Measurements from ENCODE around the gene AHDC1. TPM values are rescaled to one million over a fixed set of nuclear protein-coding genes. Genes with fewer than 3 reads are reported as not detected.

Gene AHDC1
- total and polyA plus RNA-seq, 9 of the 15 experiments (the other 6 are each of a cell fraction or from before 2014, with no cell fraction given): 0.21 to 36.4 (median 4.7) TPM

GRCh38 chr1:27489501-27489972 is 114.4 kb downstream of the AHDC1 start:
- Histone ChIP-seq H2AFZ (ENCODE audit: low read depth, low read length) (peak overlapping the region; percentile 100), H3K4me1 (replicated peaks in 1 of 2; ENCODE audit: control insufficient read depth in 2 of 2, insufficient read depth in 2 of 2, low read length in 2 of 2) (peaks cover 8 to 25% of the 10 kb centered on the region in 2 experiments; a peak in 4 of 5 replicates), H3K36me3 (ENCODE audit: control insufficient read depth, insufficient read depth, low read length) (peaks cover 10% of the 10 kb centered on the region; the same call in 2 of the 3 replicates), H3K79me2 (ENCODE audit: control insufficient read depth, insufficient read depth, low read length) (peaks cover 49% of the 10 kb centered on the region), H3K4me2 (ENCODE audit: insufficient read depth, low read length) (peak overlapping the region; percentile 88), H3K9ac (ENCODE audit: insufficient read depth in 1 of 2, low read depth in 2 of 2, low read length in 2 of 2) (peak overlapping the region; percentile 99 to 100), H4K20me1 (replicated peaks; ENCODE audit: control insufficient read depth, insufficient read depth, low read length) (peaks cover 9% of the 10 kb centered on the region), H3K9me1 (ENCODE audit: control insufficient read depth, insufficient read depth, low read length) (no peaks in the 10 kb centered on the region), H3K27ac (ENCODE audit: extremely low read depth, low read depth, low read length) (peak overlapping the region; percentile 99), H3K9me3 (replicated peaks; ENCODE audit: control insufficient read depth, insufficient read depth, low read depth, low read length) (no peaks in the 10 kb centered on the region), H3K27me3 (ENCODE audit: control insufficient read depth in 2 of 2, insufficient read depth in 2 of 2, low read length in 2 of 2) (no peaks in the 10 kb centered on the region), H3K4me3 (peak overlapping the region; percentile 79)
- ChIA-PET CTCF (ENCODE audit: low intra/inter-chr PET ratio) (no interaction called here), POLR2A (interaction anchor here (0.6 to 2.2 kb wide), 20 partner anchors 9 to 167 kb away, joined by 3 to 19 read pairs (median 4); partner anchors contain the start of gene AHDC1)
- intact Hi-C loops (cut with micrococcal nuclease): loop anchor here (2.0 to 5.0 kb wide), 2 partner anchors 37 to 62 kb away; no protein-coding TSS in a partner anchor
- FAIRE-seq: peak; percentile 60
- peak; percentile 62 for ATAC-seq
- WGBS (ENCODE audit: insufficient coverage, low coverage, missing lambda C conversion rate): 5% methylated on average over 23 of the region's 26 CpGs
- in situ Hi-C loops (cut with MboI): no loop called here
- no TSS peak for BruUV-seq (replicated peaks)
- peak in 2 of 4 experiments; percentile 46 to 66 for DNase-seq (ENCODE audit: extremely low read depth in 1 of 4, low spot score in 3 of 4)
- TF ChIP-seq L3MBTL2 (IDR thresholded peaks at IDR 0.05): no peak
- no peak for TF ChIP-seq HMG20A (CRISPR knock-in tag; conservative IDR thresholded peaks at IDR 0.05)
- no peak for TF ChIP-seq ARID2 (IDR thresholded peaks at IDR 0.05)
- TF ChIP-seq SRSF3 (IDR thresholded peaks at IDR 0.05; ENCODE audit: insufficient read depth, low read length): 0 out of 2 replicates have a peak, but pooled peaks have one; percentile 89
- TF ChIP-seq SMARCA4 (IDR thresholded peaks at IDR 0.05): 0 out of 2 replicates have a peak, but pooled peaks have one; percentile 18
- TF ChIP-seq, protein P1, sequence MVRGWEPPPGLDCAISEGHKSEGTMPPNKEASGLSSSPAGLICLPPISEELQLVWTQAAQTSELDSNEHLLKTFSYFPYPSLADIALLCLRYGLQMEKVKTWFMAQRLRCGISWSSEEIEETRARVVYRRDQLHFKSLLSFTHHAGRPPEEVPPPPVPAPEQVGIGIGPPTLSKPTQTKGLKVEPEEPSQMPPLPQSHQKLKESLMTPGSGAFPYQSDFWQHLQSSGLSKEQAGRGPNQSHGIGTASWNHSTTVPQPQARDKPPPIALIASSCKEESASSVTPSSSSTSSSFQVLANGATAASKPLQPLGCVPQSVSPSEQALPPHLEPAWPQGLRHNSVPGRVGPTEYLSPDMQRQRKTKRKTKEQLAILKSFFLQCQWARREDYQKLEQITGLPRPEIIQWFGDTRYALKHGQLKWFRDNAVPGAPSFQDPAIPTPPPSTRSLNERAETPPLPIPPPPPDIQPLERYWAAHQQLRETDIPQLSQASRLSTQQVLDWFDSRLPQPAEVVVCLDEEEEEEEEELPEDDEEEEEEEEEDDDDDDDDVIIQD (CRISPR knock-in tag; IDR thresholded peaks at IDR 0.05): no peak
- no peak for TF ChIP-seq GATA2 (CRISPR knock-in tag; IDR thresholded peaks at IDR 0.05)
- TF ChIP-seq ZNF197 (CRISPR knock-in tag; IDR thresholded peaks at IDR 0.05; ENCODE audit: low read depth): no peak
- TF ChIP-seq SRSF1 (IDR thresholded peaks at IDR 0.05; ENCODE audit: low read depth, low read length): no peak
- no peak for TF ChIP-seq PHB2 (IDR thresholded peaks at IDR 0.05; ENCODE audit: low read depth)
- no peak for TF ChIP-seq ESRRB (CRISPR knock-in tag; IDR thresholded peaks at IDR 0.05; ENCODE audit: borderline replicate concordance)
- no peak for TF ChIP-seq ELK1 (CRISPR knock-in tag; IDR thresholded peaks at IDR 0.05)
- no peak for TF ChIP-seq ZNF311 (CRISPR knock-in tag; IDR thresholded peaks at IDR 0.05)
- no peak for TF ChIP-seq MAFK (IDR thresholded peaks at IDR 0.05; ENCODE audit: low read length)
- no peak for TF ChIP-seq CUX1 (CRISPR knock-in tag; IDR thresholded peaks at IDR 0.05)
- TF ChIP-seq BRD9 (IDR thresholded peaks at IDR 0.05; ENCODE audit: low read depth, partially characterized antibody): no peak

Measured in K562 (cell line).